Peyer's patch (tissue), 4 donors: ENCODE results near the gene NUP42.
"Not testable (repeated sequence)": the region's sequence is repeated elsewhere in the genome, so short reads cannot be mapped to it uniquely, and the experiment has no call there.

Source experiments
- POLR2A ChIP-seq, 2 donors: fragments of 450-650 bp; IDR thresholded peaks; one replicate each; pipeline ENCODE4 v1.5.1; 2017; ENCODE audit warnings: antibody characterized with exemption in 2 of 2, mild to moderate bottlenecking in 2 of 2, moderate library complexity in 2 of 2
- TF ChIP-seq, protein P1 (sequence below), 6 experiments: fragments of 450-650 bp in 4 of 6; fragments of 200-600 bp in 2 of 6; sonication (generic) in 1 of 6; IDR thresholded peaks; one replicate each; pipeline ENCODE4 v1.5.1; 2017 to 2019; ENCODE audit warnings: antibody characterized with exemption in 6 of 6, mild to moderate bottlenecking in 3 of 6, moderate library complexity in 1 of 6

DNA sequence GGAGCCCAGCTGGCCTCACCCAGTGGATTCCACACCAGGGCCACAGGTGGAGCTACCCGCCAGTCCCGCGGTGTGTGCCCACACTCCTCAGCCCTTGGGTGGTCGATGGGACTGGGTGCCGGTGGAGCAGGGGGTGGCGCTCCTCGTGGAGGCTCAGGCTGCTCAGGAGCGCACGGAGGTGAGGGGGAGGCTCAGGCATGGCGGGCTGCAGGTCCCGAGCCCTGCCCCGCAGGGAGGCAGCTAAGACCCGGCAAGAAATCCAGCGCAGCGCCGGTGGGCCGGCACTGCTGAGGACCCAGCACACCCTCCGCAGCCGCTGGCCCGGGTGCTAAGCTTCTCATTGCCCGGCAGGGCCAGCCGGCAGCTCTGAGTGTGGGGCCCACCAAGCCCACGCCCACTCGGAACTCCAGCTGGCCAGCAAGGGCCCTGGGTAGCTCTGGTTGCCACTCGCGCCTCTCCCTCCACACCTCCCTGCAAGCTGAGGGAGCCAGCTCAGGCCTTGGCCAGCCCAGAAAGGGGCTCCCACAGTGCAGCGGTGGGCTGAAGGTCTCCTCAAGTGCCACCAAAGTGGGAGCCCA, 11.9 kb downstream of the NUP42 start:
- TF ChIP-seq POLR2A (IDR thresholded peaks at IDR 0.05) = not testable (repeated sequence)
- TF ChIP-seq, protein P1, sequence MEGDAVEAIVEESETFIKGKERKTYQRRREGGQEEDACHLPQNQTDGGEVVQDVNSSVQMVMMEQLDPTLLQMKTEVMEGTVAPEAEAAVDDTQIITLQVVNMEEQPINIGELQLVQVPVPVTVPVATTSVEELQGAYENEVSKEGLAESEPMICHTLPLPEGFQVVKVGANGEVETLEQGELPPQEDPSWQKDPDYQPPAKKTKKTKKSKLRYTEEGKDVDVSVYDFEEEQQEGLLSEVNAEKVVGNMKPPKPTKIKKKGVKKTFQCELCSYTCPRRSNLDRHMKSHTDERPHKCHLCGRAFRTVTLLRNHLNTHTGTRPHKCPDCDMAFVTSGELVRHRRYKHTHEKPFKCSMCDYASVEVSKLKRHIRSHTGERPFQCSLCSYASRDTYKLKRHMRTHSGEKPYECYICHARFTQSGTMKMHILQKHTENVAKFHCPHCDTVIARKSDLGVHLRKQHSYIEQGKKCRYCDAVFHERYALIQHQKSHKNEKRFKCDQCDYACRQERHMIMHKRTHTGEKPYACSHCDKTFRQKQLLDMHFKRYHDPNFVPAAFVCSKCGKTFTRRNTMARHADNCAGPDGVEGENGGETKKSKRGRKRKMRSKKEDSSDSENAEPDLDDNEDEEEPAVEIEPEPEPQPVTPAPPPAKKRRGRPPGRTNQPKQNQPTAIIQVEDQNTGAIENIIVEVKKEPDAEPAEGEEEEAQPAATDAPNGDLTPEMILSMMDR (IDR thresholded peaks at IDR 0.05) = not testable (repeated sequence)
